Mesenchymal stem cell (in vitro differentiated cells and primary cell): ENCODE data around the gene AK9.

ENCODE experiments used
- DNase-seq: peaks from one replicate; pipeline ENCODE4 v3.0.0-alpha.2; 2013
- H2AFZ ChIP-seq: one replicate; pipeline ENCODE4 v1.6.1; 2013; ENCODE audit warnings: low read depth, mild to moderate bottlenecking, control low read depth, inconsistent platforms, low read length, moderate library complexity
- H2AK5ac ChIP-seq: 2 replicates; pipeline ENCODE4 v1.6.1; 2013; ENCODE audit warnings: low read length, moderate library complexity, mild to moderate bottlenecking, inconsistent platforms; ENCODE audit not compliant: severe bottlenecking
- H2BK120ac ChIP-seq: one replicate; pipeline ENCODE4 v1.6.1; 2013; ENCODE audit warnings: low read depth, mild to moderate bottlenecking, inconsistent platforms, low read length, moderate library complexity
- H2BK12ac ChIP-seq, 2 experiments: one replicate each; pipeline ENCODE4 v1.6.1; 2013; ENCODE audit warnings: inconsistent platforms in 2 of 2, low read length in 2 of 2, mild to moderate bottlenecking in 2 of 2, moderate library complexity in 2 of 2, control low read depth in 1 of 2
- H2BK15ac ChIP-seq: one replicate; pipeline ENCODE4 v1.6.1; 2013; ENCODE audit warnings: mild to moderate bottlenecking, low read depth, inconsistent platforms; ENCODE audit not compliant: poor library complexity, severe bottlenecking
- H2BK5ac ChIP-seq: 2 replicates; pipeline ENCODE4 v1.6.1; 2013; ENCODE audit warnings: low read depth, mild to moderate bottlenecking, low read length, control low read depth, inconsistent platforms; ENCODE audit not compliant: poor library complexity, severe bottlenecking
- H3K14ac ChIP-seq, 2 experiments: one replicate each; pipeline ENCODE4 v1.6.1; 2013; ENCODE audit warnings: inconsistent platforms in 2 of 2, low read length in 2 of 2, control low read depth in 1 of 2, mild to moderate bottlenecking in 1 of 2, moderate library complexity in 1 of 2
- H3K18ac ChIP-seq, 2 experiments: one replicate each; pipeline ENCODE4 v1.6.1; 2013; ENCODE audit warnings: inconsistent platforms in 2 of 2, low read length in 2 of 2, control low read depth in 1 of 2, low read depth in 1 of 2, mild to moderate bottlenecking in 1 of 2
- H3K23ac ChIP-seq, 2 experiments: one replicate each; pipeline ENCODE4 v1.6.1; 2013; ENCODE audit warnings: inconsistent platforms in 2 of 2, low read length in 2 of 2, mild to moderate bottlenecking in 2 of 2, moderate library complexity in 2 of 2, control low read depth in 1 of 2
- H3K27ac ChIP-seq: 2 replicates; pipeline ENCODE4 v1.5.1; 2013; ENCODE audit warnings: mild to moderate bottlenecking, moderate library complexity, low read length, control low read depth, inconsistent platforms; ENCODE audit not compliant: poor library complexity, severe bottlenecking
- H3K27me3 ChIP-seq, 2 experiments: 2 replicates each; pipeline versions ENCODE4 v1.6.1 to v1.7.0; 2013; ENCODE audit warnings: low read length in 2 of 2, mild to moderate bottlenecking in 2 of 2, moderate library complexity in 2 of 2, control low read depth in 1 of 2, inconsistent platforms in 1 of 2; ENCODE audit not compliant: control insufficient read depth in 1 of 2, insufficient read depth in 1 of 2
- H3K36me3 ChIP-seq, 2 experiments: 2 replicates each; pipeline versions ENCODE4 v1.6.1 to v1.7.0; 2013; ENCODE audit warnings: low read length in 2 of 2, control low read depth in 1 of 2, inconsistent platforms in 1 of 2, low read depth in 1 of 2, mild to moderate bottlenecking in 1 of 2; ENCODE audit not compliant: insufficient read depth in 2 of 2, control insufficient read depth in 1 of 2
- H3K4ac ChIP-seq, 2 experiments: one replicate each; pipeline ENCODE4 v1.6.1; 2013; ENCODE audit warnings: inconsistent platforms in 2 of 2, low read length in 2 of 2, mild to moderate bottlenecking in 2 of 2, moderate library complexity in 2 of 2, control low read depth in 1 of 2, low read depth in 1 of 2
- H3K4me1 ChIP-seq: 2 replicates; pipeline ENCODE4 v1.6.1; 2013; ENCODE audit warnings: low read depth, low read length, control low read depth; ENCODE audit not compliant: control insufficient read depth, insufficient read depth
- H3K4me2 ChIP-seq: 2 replicates; pipeline ENCODE4 v1.6.1; 2013; ENCODE audit warnings: low read length, mild to moderate bottlenecking, inconsistent platforms; ENCODE audit not compliant: poor library complexity, severe bottlenecking
- H3K4me3 ChIP-seq, 2 experiments: 2 replicates each; pipeline versions ENCODE4 v1.5.1 to v1.7.0; 2013; ENCODE audit warnings: low read length in 2 of 2, mild to moderate bottlenecking in 2 of 2, control low read depth in 1 of 2, low read depth in 1 of 2; ENCODE audit not compliant: insufficient read depth in 1 of 2
- H3K79me1 ChIP-seq: replicated peaks from 2 replicates; pipeline ENCODE4 v1.6.1; 2013; ENCODE audit warnings: mild to moderate bottlenecking, control low read depth, low read length, inconsistent platforms; ENCODE audit not compliant: poor library complexity, severe bottlenecking
- H3K9ac ChIP-seq: 2 replicates; pipeline ENCODE4 v1.7.0; 2013; ENCODE audit warnings: mild to moderate bottlenecking, low read length, moderate library complexity
- H3K9me3 ChIP-seq: 2 replicates; pipeline ENCODE4 v1.7.0; 2013; ENCODE audit warnings: mild to moderate bottlenecking, low read length; ENCODE audit not compliant: control insufficient read depth
- H4K8ac ChIP-seq: one replicate; pipeline ENCODE4 v1.6.1; 2013; ENCODE audit warnings: inconsistent platforms, mild to moderate bottlenecking, low read length, moderate library complexity
- H4K91ac ChIP-seq: one replicate; pipeline ENCODE4 v1.6.1; 2013; ENCODE audit warnings: mild to moderate bottlenecking, low read length, inconsistent platforms
- whole genome bisulfite sequencing: methylation state at CpG from one replicate; pipeline ENCODE4 v1.1.7; 2013; ENCODE audit warnings: mixed read lengths; 5-methylcytosine and 5-hydroxymethylcytosine counted together

The AK9 gene

DNA sequence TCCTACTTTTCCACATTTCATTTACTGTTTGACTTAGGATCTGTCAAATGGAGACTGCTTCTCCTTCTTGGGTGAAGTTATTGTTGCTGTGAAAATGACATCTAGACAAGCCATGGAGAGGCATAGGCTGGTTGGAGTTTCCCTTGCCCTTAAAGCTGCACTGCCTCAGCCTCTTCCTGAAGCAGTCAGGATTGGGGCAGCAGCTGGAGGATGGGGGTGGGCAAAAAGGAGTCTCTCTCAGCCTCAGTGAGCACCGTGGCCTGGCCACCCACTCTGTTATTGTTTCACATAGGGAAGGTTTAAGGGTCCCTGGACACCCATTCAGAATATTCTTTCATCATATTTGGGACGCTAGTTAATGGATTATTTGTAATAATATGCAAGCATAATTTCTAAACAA is 200.3 kb downstream of the AK9 start:
- H2AK5ac ChIP-seq, result no peak overlapping the region

DNA sequence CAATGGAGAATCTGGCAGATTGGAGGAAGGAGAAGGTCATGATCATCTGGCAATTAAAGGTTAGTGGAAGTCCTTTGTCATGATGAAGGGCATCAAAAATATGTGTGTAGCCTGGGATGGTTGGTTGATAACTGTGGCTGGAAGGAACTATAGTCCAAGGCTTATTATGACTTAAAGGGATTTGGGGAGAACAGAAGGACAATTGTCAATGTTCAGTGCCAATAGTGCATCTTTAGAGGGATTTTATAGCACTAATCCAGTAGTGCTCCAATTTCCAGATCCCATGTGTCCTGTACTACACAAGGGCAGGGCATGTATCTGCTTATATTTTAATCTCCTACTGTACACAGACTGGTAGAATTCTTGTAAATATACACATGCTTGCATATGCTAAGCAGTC is 203.0 kb downstream of the AK9 start:
- Histone ChIP-seq H3K27ac (no peak overlapping the region), H3K18ac (no peak overlapping the region), H4K91ac (no peak overlapping the region), H2AFZ (no peak overlapping the region), H3K4me2 (no peak overlapping the region), H3K4me3 (no peak overlapping the region), H2AK5ac (no peak overlapping the region), H3K9ac (no peak overlapping the region), H2BK12ac (no peak overlapping the region), H3K27me3 (peaks cover 0 to 7% of the 10 kb centered on the region in 2 experiments), H2BK15ac (no peak overlapping the region), H2BK5ac (no peak overlapping the region), H3K36me3 (no peaks in the 10 kb centered on the region), H3K4ac (no peak overlapping the region), H3K79me1 (no peaks in the 10 kb centered on the region), H2BK120ac (no peak overlapping the region), H3K23ac (no peak overlapping the region), H3K4me1 (no peaks in the 10 kb centered on the region), H4K8ac (no peak overlapping the region), H3K14ac (no peak overlapping the region), H3K9me3 (no peaks in the 10 kb centered on the region)
- no peak for DNase-seq

More for the DNA sequence above, 200.3 kb downstream of the AK9 start:
- Histone ChIP-seq H2BK120ac (no peak overlapping the region), H4K8ac (no peak overlapping the region), H3K14ac (no peak overlapping the region), H4K91ac (no peak overlapping the region), H2BK12ac (no peak overlapping the region), H2AFZ (no peak overlapping the region), H3K23ac (no peak overlapping the region), H3K9me3 (no peaks in the 10 kb centered on the region), H3K4me2 (no peak overlapping the region), H3K18ac (no peak overlapping the region), H3K4me3 (no peak overlapping the region), H3K79me1 (no peaks in the 10 kb centered on the region), H3K4me1 (no peaks in the 10 kb centered on the region), H3K36me3 (no peaks in the 10 kb centered on the region), H3K9ac (no peak overlapping the region), H2BK5ac (no peak overlapping the region), H3K27me3 (peaks cover 0 to 7% of the 10 kb centered on the region in 2 experiments), H3K4ac (no peak overlapping the region), H3K27ac (no peak overlapping the region), H2BK15ac (no peak overlapping the region)
- WGBS, result no CpG with 5 or more reads among the region's 2 CpGs
- no peak for DNase-seq

DNA sequence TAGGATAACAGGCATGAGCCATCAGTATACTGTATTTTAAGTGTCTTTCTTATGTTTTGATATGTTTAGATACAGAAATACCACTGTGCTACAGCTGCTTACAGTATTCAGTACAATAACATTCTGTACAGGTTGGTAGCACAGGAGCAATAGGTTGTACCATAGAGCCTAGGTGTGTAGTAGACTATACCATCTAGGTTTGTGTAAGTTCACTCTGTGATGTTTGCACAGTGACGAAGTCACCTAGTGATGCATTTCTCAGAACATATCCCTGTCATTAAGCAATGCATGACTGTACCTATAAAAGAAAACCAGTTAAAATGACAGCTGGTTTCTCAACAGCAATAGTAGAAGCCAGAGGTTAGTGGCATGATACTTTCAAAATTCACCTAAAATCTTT is 204.9 kb downstream of the AK9 start:
- no peak overlapping the region for H4K8ac ChIP-seq
- no peak overlapping the region for H2BK120ac ChIP-seq
- H4K91ac ChIP-seq, result no peak overlapping the region
- H2BK5ac ChIP-seq, result no peak overlapping the region
- peaks cover 8% of the 10 kb centered on the region for H3K79me1 ChIP-seq
- no peak overlapping the region for H3K9ac ChIP-seq
- H3K23ac ChIP-seq, result no peak overlapping the region
- H3K4me1 ChIP-seq, result peaks cover 5% of the 10 kb centered on the region
- H2BK15ac ChIP-seq, result no peak overlapping the region
- WGBS, result 71% methylated on average over 1 of the region's 1 CpG
- H3K4me3 ChIP-seq, result no peak overlapping the region
- H2AFZ ChIP-seq, result no peak overlapping the region
- H3K27me3 ChIP-seq, result peaks cover 0 to 4% of the 10 kb centered on the region in 2 experiments
- DNase-seq, result no peak
- H3K36me3 ChIP-seq, result peaks cover under 1 to 9% of the 10 kb centered on the region in 2 experiments
- no peak overlapping the region for H2AK5ac ChIP-seq
- no peak overlapping the region for H3K27ac ChIP-seq
- no peaks in the 10 kb centered on the region for H3K9me3 ChIP-seq
- H3K14ac ChIP-seq, result no peak overlapping the region
- no peak overlapping the region for H3K4ac ChIP-seq
- no peak overlapping the region for H3K18ac ChIP-seq
- no peak overlapping the region for H2BK12ac ChIP-seq
- no peak overlapping the region for H3K4me2 ChIP-seq

DNA sequence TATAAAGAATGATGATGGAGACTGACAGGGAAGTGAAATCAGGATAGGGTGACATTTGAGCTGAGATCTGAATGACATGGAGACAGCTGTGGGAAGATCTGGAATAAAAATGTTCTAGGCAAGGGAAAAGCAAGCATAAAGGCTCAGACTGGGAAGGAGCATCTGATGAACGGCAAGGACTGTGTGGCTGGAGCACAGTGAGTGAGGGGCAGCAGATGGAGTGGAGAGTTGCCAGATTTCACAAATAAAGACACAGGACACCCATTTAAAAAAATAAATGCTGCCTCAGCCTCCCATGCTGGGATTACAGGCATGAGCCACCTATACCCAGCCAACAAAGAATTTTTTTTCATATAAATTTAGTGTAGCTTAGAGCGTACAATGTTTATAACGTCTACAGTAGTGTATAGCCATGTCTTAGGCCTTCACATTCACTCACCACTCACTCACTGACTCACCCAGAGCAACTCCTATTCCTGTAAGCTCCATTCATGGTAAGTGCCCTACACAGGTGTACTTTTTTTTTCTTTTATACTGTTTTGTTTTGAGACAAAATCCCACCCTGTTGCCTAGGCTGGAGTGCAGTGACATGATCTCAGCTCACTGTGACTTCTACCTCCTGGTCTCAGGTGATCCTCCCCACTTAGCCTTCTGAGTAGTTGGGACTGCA is 205.6 kb downstream of the AK9 start:
- no peak overlapping the region for H4K91ac ChIP-seq
- no peak overlapping the region for H2BK12ac ChIP-seq
- no peak overlapping the region for H2AFZ ChIP-seq
- no peak overlapping the region for H2BK5ac ChIP-seq
- DNase-seq, result no peak
- no peak overlapping the region for H2BK120ac ChIP-seq
- H3K9me3 ChIP-seq, result no peaks in the 10 kb centered on the region
- H3K9ac ChIP-seq, result no peak overlapping the region
- no peak overlapping the region for H2AK5ac ChIP-seq
- H3K14ac ChIP-seq, result no peak overlapping the region
- H3K27ac ChIP-seq, result no peak overlapping the region
- peaks cover 8% of the 10 kb centered on the region for H3K79me1 ChIP-seq
- WGBS, result 83% methylated on average over 3 of the region's 3 CpGs
- no peak overlapping the region for H4K8ac ChIP-seq
- no peak overlapping the region for H3K4me3 ChIP-seq
- H3K36me3 ChIP-seq, result peaks cover 2 to 16% of the 10 kb centered on the region in 2 experiments
- H3K18ac ChIP-seq, result no peak overlapping the region
- H3K27me3 ChIP-seq, result peaks cover 0 to 4% of the 10 kb centered on the region in 2 experiments
- H3K23ac ChIP-seq, result no peak overlapping the region
- peaks cover 5% of the 10 kb centered on the region for H3K4me1 ChIP-seq
- no peak overlapping the region for H3K4ac ChIP-seq
- H2BK15ac ChIP-seq, result no peak overlapping the region
- H3K4me2 ChIP-seq, result no peak overlapping the region
